GM19397 (cell line): ENCODE measurements around the gene P2RX5.

Source experiments
- ATAC-seq: cut with Tn5 transposase; IDR thresholded peaks from one replicate; pipeline ENCODE4 v1.9.1; 2021; ENCODE audit warnings: mild to moderate bottlenecking, moderate library complexity; ENCODE audit not compliant: unreplicated experiment

Gene P2RX5

GRCh38 chr17:3626831-3627768, 68.9 kb downstream of the P2RX5 start:
- ATAC-seq: no peak
